H9 (cell line): ENCODE results near the gene POLR2A. TPM values are rescaled to one million over a fixed set of nuclear protein-coding genes. Genes with fewer than 3 reads are reported as not detected.

Experiments used
- DNase-seq: peaks from one replicate; pipeline ENCODE4 v3.0.0-alpha.2; 2017
- H2AFZ ChIP-seq: one replicate; pipeline ENCODE4 v1.6.1; 2013; ENCODE audit warnings: mild to moderate bottlenecking, low read length, control low read depth, moderate library complexity
- H2AK5ac ChIP-seq: 2 replicates; pipeline ENCODE4 v1.6.1; 2013; ENCODE audit warnings: low read length, control low read depth, mixed read lengths; ENCODE audit not compliant: insufficient read length
- H2BK120ac ChIP-seq: one replicate; pipeline ENCODE4 v1.6.1; 2013; ENCODE audit warnings: low read depth, mild to moderate bottlenecking, low read length, control low read depth, inconsistent platforms; ENCODE audit not compliant: poor library complexity, severe bottlenecking
- H2BK12ac ChIP-seq: 2 replicates; pipeline ENCODE4 v1.6.1; 2013; ENCODE audit warnings: low read length, control low read depth, mixed read lengths, low read depth; ENCODE audit not compliant: insufficient read length
- H2BK15ac ChIP-seq: 2 replicates; pipeline ENCODE4 v1.6.1; 2013; ENCODE audit warnings: low read depth, low read length, control low read depth
- H2BK20ac ChIP-seq: one replicate; pipeline ENCODE4 v1.6.1; 2013; ENCODE audit warnings: low read depth, mild to moderate bottlenecking, low read length, control low read depth, inconsistent platforms; ENCODE audit not compliant: poor library complexity, severe bottlenecking
- H2BK5ac ChIP-seq: 2 replicates; pipeline ENCODE4 v1.6.1; 2013; ENCODE audit warnings: low read length, control low read depth, mixed read lengths; ENCODE audit not compliant: insufficient read length
- H3K14ac ChIP-seq: 2 replicates; pipeline ENCODE4 v1.6.1; 2013; ENCODE audit warnings: low read length, control low read depth; ENCODE audit not compliant: insufficient read depth
- H3K18ac ChIP-seq: 2 replicates; pipeline ENCODE4 v1.6.1; 2013; ENCODE audit warnings: low read depth, mild to moderate bottlenecking, mixed read lengths, low read length, control low read depth; ENCODE audit not compliant: insufficient read length
- H3K23ac ChIP-seq: 2 replicates; pipeline ENCODE4 v1.6.1; 2013; ENCODE audit warnings: low read length, control low read depth, mixed read lengths, low read depth; ENCODE audit not compliant: insufficient read length
- H3K23me2 ChIP-seq: 2 replicates; pipeline ENCODE4 v1.6.1; 2013; ENCODE audit warnings: low read depth, mild to moderate bottlenecking, mixed read lengths, low read length, control low read depth; ENCODE audit not compliant: insufficient read length, poor library complexity, severe bottlenecking
- H3K27ac ChIP-seq: 2 replicates; pipeline ENCODE4 v1.5.1; 2013; ENCODE audit warnings: low read length, control low read depth, mixed read lengths, low read depth; ENCODE audit not compliant: insufficient read length
- H3K27me3 ChIP-seq: 2 replicates; pipeline ENCODE4 v1.6.1; 2013; ENCODE audit warnings: low read length, control low read depth, inconsistent platforms; ENCODE audit not compliant: insufficient read depth
- H3K4ac ChIP-seq: 2 replicates; pipeline ENCODE4 v1.6.1; 2013; ENCODE audit warnings: low read depth, mild to moderate bottlenecking, control low read depth, inconsistent platforms, low read length, moderate library complexity
- H3K4me1 ChIP-seq: 2 replicates; pipeline ENCODE4 v1.6.1; 2013; ENCODE audit warnings: low read length, control low read depth, inconsistent platforms; ENCODE audit not compliant: insufficient read depth
- H3K4me2 ChIP-seq: 2 replicates; pipeline ENCODE4 v1.6.1; 2013; ENCODE audit warnings: low read length, control low read depth, mixed read lengths; ENCODE audit not compliant: insufficient read length, insufficient read depth
- H3K56ac ChIP-seq: 2 replicates; pipeline ENCODE4 v1.6.1; 2013; ENCODE audit warnings: low read depth, mild to moderate bottlenecking, mixed read lengths, low read length, control low read depth; ENCODE audit not compliant: insufficient read length
- H3K79me1 ChIP-seq: 2 replicates; pipeline ENCODE4 v1.6.1; 2013; ENCODE audit warnings: low read depth, mild to moderate bottlenecking, moderate library complexity, low read length, control low read depth, inconsistent platforms; ENCODE audit not compliant: insufficient read depth, poor library complexity, severe bottlenecking
- H3K79me2 ChIP-seq: 2 replicates; pipeline ENCODE4 v1.6.1; 2013; ENCODE audit warnings: low read length, control low read depth, inconsistent platforms; ENCODE audit not compliant: insufficient read depth
- H3K9ac ChIP-seq: 2 replicates; pipeline ENCODE4 v1.6.1; 2013; ENCODE audit warnings: low read length, control low read depth, mixed read lengths; ENCODE audit not compliant: insufficient read length; ENCODE audit errors: extremely low read depth
- H3K9me3 ChIP-seq: one replicate; pipeline ENCODE4 v1.6.1; 2013; ENCODE audit warnings: low read depth, low read length, inconsistent platforms; ENCODE audit not compliant: control insufficient read depth
- H3T11ph ChIP-seq: one replicate; pipeline ENCODE4 v1.6.1; 2013; ENCODE audit warnings: mild to moderate bottlenecking, low read length, control low read depth, inconsistent platforms
- H4K20me1 ChIP-seq: one replicate; pipeline ENCODE4 v1.6.1; 2013; ENCODE audit not compliant: control insufficient read depth, insufficient read length, insufficient read depth
- H4K5ac ChIP-seq: 2 replicates; pipeline ENCODE4 v1.6.1; 2013; ENCODE audit warnings: low read depth, mild to moderate bottlenecking, mixed read lengths, low read length, control low read depth; ENCODE audit not compliant: insufficient read length
- H4K8ac ChIP-seq: replicated peaks from 2 replicates; pipeline ENCODE4 v1.6.1; 2013; ENCODE audit warnings: low read length, control low read depth, mixed read lengths, low read depth; ENCODE audit not compliant: insufficient read length
- H4K91ac ChIP-seq: 2 replicates; pipeline ENCODE4 v1.6.1; 2013; ENCODE audit warnings: low read depth, mild to moderate bottlenecking, moderate library complexity, mixed read lengths, low read length, control low read depth; ENCODE audit not compliant: insufficient read length
- H3K27ac Mint-ChIP-seq, 3 experiments: 2 replicates in 2 of 3; 3 replicates in 1 of 3; pipeline ENCODE4 v1.8.0; 2020 to 2021; ENCODE audit warnings: mixed read lengths in 3 of 3, mild to moderate bottlenecking in 1 of 3, moderate library complexity in 1 of 3
- H3K27me3 Mint-ChIP-seq: 2 replicates; pipeline ENCODE4 v1.8.0; 2021; ENCODE audit warnings: low read depth, mild to moderate bottlenecking, moderate library complexity, mixed read lengths
- H3K36me3 Mint-ChIP-seq, 3 experiments: 2 replicates in 2 of 3; 3 replicates in 1 of 3; pipeline ENCODE4 v1.8.0; 2020 to 2021; ENCODE audit warnings: low read depth in 3 of 3, mixed read lengths in 3 of 3; ENCODE audit not compliant: insufficient read depth in 1 of 3
- H3K4me1 Mint-ChIP-seq, 2 experiments: 2 replicates each; pipeline ENCODE4 v1.8.0; 2020; ENCODE audit warnings: mixed read lengths in 2 of 2
- H3K4me3 Mint-ChIP-seq, 2 experiments: 2 replicates in 1 of 2; 3 replicates in 1 of 2; pipeline ENCODE4 v1.8.0; 2020 to 2021; ENCODE audit warnings: mild to moderate bottlenecking in 2 of 2, mixed read lengths in 2 of 2, moderate library complexity in 1 of 2
- H3K9me3 Mint-ChIP-seq, 2 experiments: 2 replicates in 1 of 2; 3 replicates in 1 of 2; pipeline ENCODE4 v1.8.0; 2020; ENCODE audit warnings: mild to moderate bottlenecking in 2 of 2, mixed read lengths in 2 of 2, moderate library complexity in 1 of 2
- CTCF ChIP-seq: fragments of 200-600 bp; sonication (generic); conservative IDR thresholded peaks from 3 replicates; pipeline ENCODE4 v1.8.0; 2021; ENCODE audit warnings: antibody characterized with exemption, mild to moderate bottlenecking
- WGBS: extraction: QIAGEN DNeasy Blood & Tissue Kit; methylation state at CpG from one replicate; pipeline ENCODE4 v1.1.7; 2013; ENCODE audit warnings: missing lambda C conversion rate, low lambda C conversion rate, mixed read lengths; ENCODE audit not compliant: insufficient read length; ENCODE audit errors: extremely low coverage; 5-methylcytosine and 5-hydroxymethylcytosine counted together
- total RNA-seq: library from RNA; stranded (reverse); gene quantifications from 2 replicates; pipeline ENCODE4 v1.2.1, GENCODE V29; 2021

Gene POLR2A
- total RNA-seq, 1 experiment from 2014 or later = 153 TPM

GRCh38 chr17:7459961-7460545 lies 24.1 kb upstream of the POLR2A start:
- Histone ChIP-seq H3K79me2 (no peaks in the 10 kb centered on the region), H4K8ac (no peak overlapping the region), H4K20me1 (peaks cover 2% of the 10 kb centered on the region), H3K9me3 (no peaks in the 10 kb centered on the region), H4K91ac (no peak overlapping the region), H3K4me1 (peaks cover 8% of the 10 kb centered on the region; the same call in 1 of the 2 replicates), H2AFZ (no peak overlapping the region), H3K79me1 (no peaks in the 10 kb centered on the region), H2AK5ac (no peak overlapping the region), H3K18ac (no peak overlapping the region), H2BK5ac (no peak overlapping the region), H3K27ac (no peak overlapping the region), H2BK15ac (no peak overlapping the region), H3K4ac (no peak overlapping the region), H3K56ac (no peak overlapping the region), H3K27me3 (no peaks in the 10 kb centered on the region), H3K4me2 (no peak overlapping the region), H2BK120ac (no peak overlapping the region), H3T11ph (no peak overlapping the region), H4K5ac (no peak overlapping the region), H2BK12ac (no peak overlapping the region), H3K9ac (no peak overlapping the region), H3K23ac (no peak overlapping the region), H3K23me2 (peaks cover 5% of the 10 kb centered on the region), H2BK20ac (no peak overlapping the region), H3K14ac (no peak overlapping the region)
- Mint-ChIP-seq H3K9me3 (no peaks in the 10 kb centered on the region), H3K27me3 (no peaks in the 10 kb centered on the region), H3K27ac (peak overlapping the region in 1 of 3 experiments; percentile 65; a peak in 1 of 7 replicates), H3K4me1 (peaks cover 16 to 26% of the 10 kb centered on the region in 2 experiments), H3K4me3 (no peak overlapping the region), H3K36me3 (peaks cover 1 to 23% (median 4%) of the 10 kb centered on the region in 3 experiments; a peak in 3 of 7 replicates)
- no peak for TF ChIP-seq CTCF
- DNase-seq = no peak
- WGBS = no CpG with 5 or more reads among the region's 3 CpGs
